Trophoblast cell (in vitro differentiated cells and primary cell): ENCODE results near the gene ME1.

Source experiments
- DNase-seq, 2 donors: peaks; one replicate each; pipeline ENCODE4 v3.0.0-alpha.2; 2016
- H2AFZ ChIP-seq: 2 replicates; pipeline ENCODE4 v1.6.1; 2013; ENCODE audit warnings: low read length, moderate library complexity, mild to moderate bottlenecking; ENCODE audit not compliant: insufficient read depth, poor library complexity
- H2AK5ac ChIP-seq: 2 replicates; pipeline ENCODE4 v1.6.1; 2013; ENCODE audit warnings: mild to moderate bottlenecking, low read length
- H2BK120ac ChIP-seq: 2 replicates; pipeline ENCODE4 v1.6.1; 2013; ENCODE audit warnings: low read length, mild to moderate bottlenecking, moderate library complexity; ENCODE audit not compliant: insufficient read depth, poor library complexity
- H2BK12ac ChIP-seq: 2 replicates; pipeline ENCODE4 v1.6.1; 2013; ENCODE audit warnings: mild to moderate bottlenecking, low read length, moderate library complexity
- H2BK5ac ChIP-seq: 2 replicates; pipeline ENCODE4 v1.6.1; 2013; ENCODE audit warnings: low read length, low read depth, moderate library complexity, mild to moderate bottlenecking; ENCODE audit not compliant: poor library complexity
- H3K14ac ChIP-seq: 2 replicates; pipeline ENCODE4 v1.6.1; 2013; ENCODE audit warnings: mild to moderate bottlenecking, low read length
- H3K18ac ChIP-seq: 2 replicates; pipeline ENCODE4 v1.6.1; 2013; ENCODE audit warnings: mild to moderate bottlenecking, low read length
- H3K23ac ChIP-seq: 2 replicates; pipeline ENCODE4 v1.6.1; 2013; ENCODE audit warnings: low read length
- H3K27ac ChIP-seq: 2 replicates; pipeline ENCODE4 v1.5.1; 2013; ENCODE audit warnings: low read depth, mild to moderate bottlenecking, inconsistent platforms, low read length, moderate library complexity
- H3K27me3 ChIP-seq: 2 replicates; pipeline ENCODE4 v1.6.1; 2013; ENCODE audit warnings: inconsistent platforms, mild to moderate bottlenecking, low read length, moderate library complexity; ENCODE audit not compliant: insufficient read depth
- H3K36me3 ChIP-seq, 2 experiments: 1 replicate in 1 of 2; 2 replicates in 1 of 2; pipeline ENCODE4 v1.6.1; 2013; ENCODE audit warnings: low read length in 2 of 2, mild to moderate bottlenecking in 2 of 2, moderate library complexity in 1 of 2; ENCODE audit not compliant: insufficient read depth in 2 of 2, control insufficient read depth in 1 of 2
- H3K4ac ChIP-seq: 2 replicates; pipeline ENCODE4 v1.6.1; 2013; ENCODE audit warnings: low read depth, mild to moderate bottlenecking, low read length, moderate library complexity
- H3K4me1 ChIP-seq, 2 experiments: 1 replicate in 1 of 2; 2 replicates in 1 of 2; pipeline ENCODE4 v1.6.1; 2013; ENCODE audit warnings: low read length in 2 of 2, mild to moderate bottlenecking in 2 of 2, moderate library complexity in 1 of 2; ENCODE audit not compliant: insufficient read depth in 2 of 2, control insufficient read depth in 1 of 2
- H3K4me2 ChIP-seq: 2 replicates; pipeline ENCODE4 v1.6.1; 2013; ENCODE audit warnings: inconsistent platforms, mild to moderate bottlenecking, low read length, moderate library complexity
- H3K4me3 ChIP-seq: 2 replicates; pipeline ENCODE4 v1.5.1; 2013; ENCODE audit warnings: mild to moderate bottlenecking, low read depth, low read length, inconsistent platforms
- H3K79me1 ChIP-seq: one replicate; pipeline ENCODE4 v1.6.1; 2013; ENCODE audit warnings: low read length
- H3K79me2 ChIP-seq: 2 replicates; pipeline ENCODE4 v1.6.1; 2013; ENCODE audit warnings: low read length, mild to moderate bottlenecking; ENCODE audit not compliant: control insufficient read depth, insufficient read depth, poor library complexity
- H3K9ac ChIP-seq: 2 replicates; pipeline ENCODE4 v1.6.1; 2013; ENCODE audit warnings: mild to moderate bottlenecking, low read length
- H3K9me3 ChIP-seq: 2 replicates; pipeline ENCODE4 v1.6.1; 2013; ENCODE audit warnings: low read depth, mild to moderate bottlenecking, control low read depth, inconsistent platforms, low read length; ENCODE audit not compliant: insufficient read depth
- H4K12ac ChIP-seq: 2 replicates; pipeline ENCODE4 v1.6.1; 2013; ENCODE audit warnings: low read depth, mild to moderate bottlenecking, low read length, moderate library complexity
- H4K8ac ChIP-seq: 2 replicates; pipeline ENCODE4 v1.6.1; 2013; ENCODE audit warnings: low read depth, mild to moderate bottlenecking, low read length, moderate library complexity
- H4K91ac ChIP-seq: one replicate; pipeline ENCODE4 v1.6.1; 2013; ENCODE audit warnings: low read depth, mild to moderate bottlenecking, low read length, moderate library complexity
- WGBS: extraction: QIAGEN DNeasy Blood & Tissue Kit; methylation state at CpG from one replicate; pipeline ENCODE4 v1.1.7; 2013; ENCODE audit warnings: missing lambda C conversion rate; ENCODE audit not compliant: insufficient read length, insufficient coverage; ENCODE audit errors: extremely low coverage; 5-methylcytosine and 5-hydroxymethylcytosine counted together

Gene ME1

GRCh38 chr6:83371423-83371822 is 59.4 kb downstream of the ME1 start:
- Histone ChIP-seq H4K91ac (no peak overlapping the region), H2BK120ac (no peak overlapping the region), H3K23ac (no peak overlapping the region), H3K14ac (no peak overlapping the region), H2BK5ac (no peak overlapping the region), H3K36me3 (no peaks in the 10 kb centered on the region), H3K27ac (no peak overlapping the region), H3K27me3 (no peaks in the 10 kb centered on the region), H3K4me1 (no peaks in the 10 kb centered on the region), H3K79me2 (no peaks in the 10 kb centered on the region), H3K4me2 (no peak overlapping the region), H3K9ac (no peak overlapping the region), H3K9me3 (no peaks in the 10 kb centered on the region), H3K4ac (no peak overlapping the region), H2BK12ac (no peak overlapping the region), H2AK5ac (no peak overlapping the region), H4K12ac (no peak overlapping the region), H4K8ac (no peak overlapping the region), H3K4me3 (no peak overlapping the region), H2AFZ (no peak overlapping the region), H3K18ac (no peak overlapping the region), H3K79me1 (no peaks in the 10 kb centered on the region)
- no peak for DNase-seq
- WGBS, result no CpG with 5 or more reads among the region's 3 CpGs

GRCh38 chr6:83370567-83370966 is 60.3 kb downstream of the ME1 start:
- Histone ChIP-seq H3K9ac (no peak overlapping the region), H2AFZ (no peak overlapping the region), H4K8ac (no peak overlapping the region), H3K4me2 (no peak overlapping the region), H3K4me3 (no peak overlapping the region), H3K23ac (no peak overlapping the region), H3K79me1 (no peaks in the 10 kb centered on the region), H4K91ac (no peak overlapping the region), H3K79me2 (no peaks in the 10 kb centered on the region), H3K14ac (no peak overlapping the region), H3K27ac (no peak overlapping the region), H2AK5ac (no peak overlapping the region), H3K9me3 (no peaks in the 10 kb centered on the region), H3K4ac (no peak overlapping the region), H2BK5ac (no peak overlapping the region), H3K36me3 (no peaks in the 10 kb centered on the region), H2BK12ac (no peak overlapping the region), H2BK120ac (no peak overlapping the region), H4K12ac (no peak overlapping the region), H3K18ac (no peak overlapping the region), H3K4me1 (no peaks in the 10 kb centered on the region), H3K27me3 (no peaks in the 10 kb centered on the region)
- no peak for DNase-seq
- WGBS, result no CpG with 5 or more reads among the region's 3 CpGs

- no peak for DNase-seq
- no peaks in the 10 kb centered on the region for H3K36me3 ChIP-seq
- H3K4me3 ChIP-seq, result no peak overlapping the region
- H2AK5ac ChIP-seq, result no peak overlapping the region
- no peak overlapping the region for H3K9ac ChIP-seq
- H3K27ac ChIP-seq, result no peak overlapping the region
- H3K79me1 ChIP-seq, result no peaks in the 10 kb centered on the region
- H3K4ac ChIP-seq, result no peak overlapping the region
- no peak overlapping the region for H2BK5ac ChIP-seq
- H3K18ac ChIP-seq, result no peak overlapping the region
- no peak overlapping the region for H3K14ac ChIP-seq
- no peak overlapping the region for H4K12ac ChIP-seq
- H2BK120ac ChIP-seq, result no peak overlapping the region
- no peak overlapping the region for H3K23ac ChIP-seq
- H4K8ac ChIP-seq, result no peak overlapping the region
- H3K4me1 ChIP-seq, result no peaks in the 10 kb centered on the region
- no peak overlapping the region for H4K91ac ChIP-seq
- H2AFZ ChIP-seq, result no peak overlapping the region
- H2BK12ac ChIP-seq, result no peak overlapping the region
- H3K79me2 ChIP-seq, result no peaks in the 10 kb centered on the region
- no peaks in the 10 kb centered on the region for H3K27me3 ChIP-seq
- no CpG with 5 or more reads among the region's 3 CpGs for WGBS
- no peaks in the 10 kb centered on the region for H3K9me3 ChIP-seq
- no peak overlapping the region for H3K4me2 ChIP-seq
These were observed 61.2 kb downstream of the ME1 start for GRCh38 chr6:83369692-83370091.

GRCh38 chr6:83368577-83368976 is 62.3 kb downstream of the ME1 start:
- H2BK12ac ChIP-seq, result no peak overlapping the region
- no peak overlapping the region for H3K4me2 ChIP-seq
- no peaks in the 10 kb centered on the region for H3K9me3 ChIP-seq
- no peaks in the 10 kb centered on the region for H3K36me3 ChIP-seq
- no peaks in the 10 kb centered on the region for H3K27me3 ChIP-seq
- no peaks in the 10 kb centered on the region for H3K79me2 ChIP-seq
- no peak overlapping the region for H2AFZ ChIP-seq
- no peak overlapping the region for H4K91ac ChIP-seq
- H3K4ac ChIP-seq, result no peak overlapping the region
- H3K79me1 ChIP-seq, result no peaks in the 10 kb centered on the region
- no peak overlapping the region for H3K18ac ChIP-seq
- H4K8ac ChIP-seq, result no peak overlapping the region
- H4K12ac ChIP-seq, result no peak overlapping the region
- no peak overlapping the region for H3K14ac ChIP-seq
- H2BK5ac ChIP-seq, result no peak overlapping the region
- no peak overlapping the region for H2AK5ac ChIP-seq
- H3K23ac ChIP-seq, result no peak overlapping the region
- H3K9ac ChIP-seq, result no peak overlapping the region
- no peak overlapping the region for H3K27ac ChIP-seq
- H2BK120ac ChIP-seq, result no peak overlapping the region
- DNase-seq, result no peak
- H3K4me3 ChIP-seq, result no peak overlapping the region
- H3K4me1 ChIP-seq, result no peaks in the 10 kb centered on the region

GRCh38 chr6:83367104-83367503 is 63.7 kb downstream of the ME1 start:
- no peak overlapping the region for H4K8ac ChIP-seq
- no peak for DNase-seq
- H2AK5ac ChIP-seq, result no peak overlapping the region
- no peak overlapping the region for H3K27ac ChIP-seq
- H3K79me2 ChIP-seq, result no peaks in the 10 kb centered on the region
- no peaks in the 10 kb centered on the region for H3K79me1 ChIP-seq
- H3K9me3 ChIP-seq, result peaks cover 1% of the 10 kb centered on the region
- no peak overlapping the region for H3K4me3 ChIP-seq
- no peaks in the 10 kb centered on the region for H3K4me1 ChIP-seq
- H4K91ac ChIP-seq, result no peak overlapping the region
- H4K12ac ChIP-seq, result no peak overlapping the region
- no peak overlapping the region for H3K18ac ChIP-seq
- H3K4ac ChIP-seq, result no peak overlapping the region
- no peak overlapping the region for H3K23ac ChIP-seq
- H2BK12ac ChIP-seq, result no peak overlapping the region
- no peak overlapping the region for H3K9ac ChIP-seq
- H3K27me3 ChIP-seq, result no peaks in the 10 kb centered on the region
- H2BK120ac ChIP-seq, result no peak overlapping the region
- H3K4me2 ChIP-seq, result no peak overlapping the region
- H3K36me3 ChIP-seq, result no peaks in the 10 kb centered on the region
- no CpG with 5 or more reads among the region's 1 CpG for WGBS
- no peak overlapping the region for H2BK5ac ChIP-seq
- no peak overlapping the region for H3K14ac ChIP-seq
- H2AFZ ChIP-seq, result no peak overlapping the region
